CD4-positive, CD25-positive, alpha-beta regulatory T cell (primary cell): ENCODE results near the gene GTF3C4. TPM values are rescaled to one million over a fixed set of nuclear protein-coding genes. Genes with fewer than 3 reads are reported as not detected.

Experiments
- ATAC-seq, 2 donors: fragments of 150-1000 bp; cut with Tn5 transposase; one replicate each; pipeline ENCODE4 v1.10.0; 2021; ENCODE audit warnings: low read depth in 2 of 2, moderate number of reproducible peaks in 2 of 2, moderate library complexity in 1 of 2
- DNase-seq, 3 donors: peaks; one replicate each; pipeline versions ENCODE4 v3.0.0 to v3.0.0-alpha.2; 2012 to 2022; ENCODE audit warnings: mixed read lengths in 1 of 3
- H3K27ac ChIP-seq: one replicate; pipeline ENCODE4 v1.7.0; 2013; ENCODE audit warnings: mild to moderate bottlenecking, low read length; ENCODE audit not compliant: insufficient read depth, poor library complexity, severe bottlenecking
- H3K27me3 ChIP-seq: one replicate; pipeline ENCODE4 v1.7.0; 2013; ENCODE audit warnings: low read length; ENCODE audit not compliant: control insufficient read depth, insufficient read depth
- H3K36me3 ChIP-seq: one replicate; pipeline ENCODE4 v1.7.0; 2013; ENCODE audit warnings: mild to moderate bottlenecking, low read length, moderate library complexity; ENCODE audit not compliant: control insufficient read depth, insufficient read depth
- H3K4me1 ChIP-seq: 2 replicates; pipeline ENCODE4 v1.7.0; 2013; ENCODE audit warnings: mild to moderate bottlenecking, low read length; ENCODE audit not compliant: insufficient read depth, control insufficient read depth, poor library complexity, severe bottlenecking
- H3K4me3 ChIP-seq: one replicate; pipeline ENCODE4 v1.7.0; 2013; ENCODE audit warnings: low read depth, mild to moderate bottlenecking, low read length, moderate library complexity
- H3K9me3 ChIP-seq, 2 experiments: 1 replicate in 1 of 2; 2 replicates in 1 of 2; pipeline ENCODE4 v1.7.0; 2013; ENCODE audit warnings: low read length in 2 of 2, mild to moderate bottlenecking in 1 of 2, moderate library complexity in 1 of 2; ENCODE audit not compliant: control insufficient read depth in 2 of 2
- H3K27ac Mint-ChIP-seq, 3 donors: one replicate each; pipeline ENCODE4 v1.8.0; 2020 to 2022; ENCODE audit warnings: mild to moderate bottlenecking in 3 of 3, mixed read lengths in 3 of 3, moderate library complexity in 2 of 3
- H3K27me3 Mint-ChIP-seq: one replicate; pipeline ENCODE4 v1.8.0; 2022; ENCODE audit warnings: mild to moderate bottlenecking, mixed read lengths
- H3K36me3 Mint-ChIP-seq: one replicate; pipeline ENCODE4 v1.8.0; 2020; ENCODE audit warnings: mixed read lengths
- H3K4me1 Mint-ChIP-seq, 4 donors: one replicate each; pipeline ENCODE4 v1.8.0; 2020 to 2022; ENCODE audit warnings: mixed read lengths in 4 of 4, mild to moderate bottlenecking in 1 of 4
- H3K4me3 Mint-ChIP-seq, 4 donors: one replicate each; pipeline ENCODE4 v1.8.0; 2020 to 2022; ENCODE audit warnings: mild to moderate bottlenecking in 4 of 4, mixed read lengths in 4 of 4, moderate library complexity in 3 of 4
- H3K9me3 Mint-ChIP-seq, 7 donors: one replicate each; pipeline ENCODE4 v1.8.0; 2020 to 2022; ENCODE audit warnings: mixed read lengths in 7 of 7, mild to moderate bottlenecking in 3 of 7, moderate library complexity in 2 of 7
- polyA plus RNA-seq, 4 donors: library from polyadenylated mRNA; unstranded; fragments of 300-500 nt; fragmentation: Illumina TruSeq; gene quantifications; one replicate each; pipeline ENCODE4 v1.2.3, GENCODE V29; 2021
- total RNA-seq: library from RNA; stranded (reverse); gene quantifications from one replicate; pipeline ENCODE4 v1.2.3, GENCODE V29; 2022

The GTF3C4 gene
- total and polyA plus RNA-seq, 5 donors from 2014 or later = 2.8 to 10.2 (median 3.7) TPM

DNA sequence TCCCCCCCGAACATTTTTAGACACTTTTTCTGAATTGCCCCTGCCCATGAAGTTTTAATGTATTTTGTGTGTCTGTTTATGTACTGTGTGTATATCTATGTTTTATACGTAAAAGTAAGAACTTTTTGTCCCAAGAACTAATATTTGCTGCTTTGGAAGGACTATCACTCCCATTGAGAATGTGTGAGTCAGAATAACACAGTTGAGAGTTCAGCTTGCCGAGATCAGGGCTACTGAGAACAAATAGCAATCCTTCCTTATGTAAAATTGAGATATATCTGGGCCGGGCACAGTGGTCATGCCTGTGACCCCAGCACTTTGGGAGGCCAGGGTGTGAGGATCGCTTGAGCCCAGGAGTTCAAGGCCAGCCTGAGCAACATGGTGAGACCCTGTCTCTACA is 11.3 kb downstream of the GTF3C4 start:
- peaks cover 51% of the 10 kb centered on the region for H3K36me3 Mint-ChIP-seq
- no peaks in the 10 kb centered on the region for H3K27me3 Mint-ChIP-seq
- ATAC-seq = no peak
- Histone ChIP-seq H3K4me1 (peaks cover 9% of the 10 kb centered on the region), H3K27me3 (no peaks in the 10 kb centered on the region), H3K36me3 (peaks cover 61% of the 10 kb centered on the region), H3K27ac (no peak overlapping the region), H3K9me3 (no peaks in the 10 kb centered on the region), H3K4me3 (no peak overlapping the region)
- peaks cover 4 to 27% (median 20%) of the 10 kb centered on the region in 4 donors for H3K4me1 Mint-ChIP-seq
- H3K27ac Mint-ChIP-seq = no peak overlapping the region
- no peak overlapping the region for H3K4me3 Mint-ChIP-seq
- no peak for DNase-seq
- H3K9me3 Mint-ChIP-seq = no peaks in the 10 kb centered on the region

DNA sequence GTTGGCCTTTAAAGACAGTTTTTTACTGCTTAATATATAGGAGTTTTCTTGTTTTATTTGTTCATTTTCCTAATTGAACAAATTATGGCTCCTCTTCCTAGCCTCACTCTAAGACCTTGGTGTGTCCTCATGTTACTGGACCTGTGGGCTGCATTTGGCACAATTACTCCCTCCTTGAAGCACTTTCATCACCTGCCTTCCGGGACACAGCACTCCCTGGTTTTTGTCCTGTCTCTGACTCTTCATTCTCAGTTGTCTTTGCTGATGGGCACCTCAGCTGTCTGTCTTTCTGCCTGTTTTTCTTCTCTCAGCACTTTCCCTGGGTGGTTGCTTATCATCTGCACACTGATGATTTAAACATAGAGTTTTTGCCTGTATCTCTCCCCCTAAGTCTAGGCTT is 13.6 kb downstream of the GTF3C4 start:
- Mint-ChIP-seq H3K27me3 (no peaks in the 10 kb centered on the region), H3K9me3 (no peaks in the 10 kb centered on the region), H3K4me3 (no peak overlapping the region), H3K4me1 (peaks cover 4 to 24% (median 15%) of the 10 kb centered on the region in 4 donors), H3K36me3 (peaks cover 59% of the 10 kb centered on the region), H3K27ac (peak overlapping the region in 1 of 3 donors; percentile 21)
- DNase-seq = no peak
- no peaks in the 10 kb centered on the region for H3K27me3 ChIP-seq
- ATAC-seq = no peak
- peaks cover 9% of the 10 kb centered on the region for H3K4me1 ChIP-seq
- no peak overlapping the region for H3K4me3 ChIP-seq
- no peak overlapping the region for H3K27ac ChIP-seq
- peaks cover 69% of the 10 kb centered on the region for H3K36me3 ChIP-seq
- no peaks in the 10 kb centered on the region for H3K9me3 ChIP-seq

DNA sequence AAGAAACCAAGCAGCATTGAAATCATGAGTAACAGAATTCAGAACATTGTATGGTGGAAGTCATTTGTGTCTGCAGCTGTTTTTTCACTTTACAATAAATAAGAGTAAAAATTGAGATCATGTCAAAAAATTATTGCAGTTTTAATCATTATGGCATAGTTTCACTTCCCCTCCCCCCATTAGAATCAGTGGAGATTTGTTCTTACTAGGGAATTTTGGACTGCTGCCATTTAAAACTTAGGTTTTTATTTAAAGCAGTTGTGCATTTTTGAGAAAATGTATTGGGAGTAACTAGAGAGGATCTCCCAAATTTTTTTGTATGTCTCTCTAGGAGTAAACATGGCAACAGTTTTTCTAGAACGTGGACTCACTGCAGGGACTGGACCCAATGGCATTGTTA is 20.4 kb downstream of the GTF3C4 start:
- peaks cover 57% of the 10 kb centered on the region for H3K36me3 Mint-ChIP-seq
- H3K27me3 Mint-ChIP-seq = no peaks in the 10 kb centered on the region
- H3K27ac Mint-ChIP-seq = no peak overlapping the region
- DNase-seq (no peak), ATAC-seq (no peak)
- no peak overlapping the region for H3K4me3 Mint-ChIP-seq
- H3K36me3 ChIP-seq = peaks cover 55% of the 10 kb centered on the region
- no peaks in the 10 kb centered on the region for H3K27me3 ChIP-seq
- H3K4me1 Mint-ChIP-seq = peaks cover 0 to 7% (median 4%) of the 10 kb centered on the region in 4 donors
- H3K9me3 ChIP-seq = no peaks in the 10 kb centered on the region
- no peak overlapping the region for H3K4me3 ChIP-seq
- H3K27ac ChIP-seq = no peak overlapping the region
- no peaks in the 10 kb centered on the region for H3K4me1 ChIP-seq
- H3K9me3 Mint-ChIP-seq = peaks cover 0 to 6% (median 4%) of the 10 kb centered on the region in 7 donors

GRCh38 chr9:132694144-132694543 is 23.9 kb downstream of the GTF3C4 start:
- Mint-ChIP-seq H3K27me3 (no peaks in the 10 kb centered on the region), H3K4me3 (no peak overlapping the region), H3K36me3 (peaks cover 29% of the 10 kb centered on the region), H3K9me3 (peaks cover 4 to 32% (median 13%) of the 10 kb centered on the region in 7 donors), H3K4me1 (peaks cover 0 to 7% (median 4%) of the 10 kb centered on the region in 4 donors), H3K27ac (peak overlapping the region in 1 of 3 donors; percentile 65)
- DNase-seq (peak in 2 of 3 donors; percentile 8 to 56), ATAC-seq (peak; percentile 62 to 73)
- Histone ChIP-seq H3K4me3 (no peak overlapping the region), H3K27ac (no peak overlapping the region), H3K36me3 (peaks cover 23% of the 10 kb centered on the region), H3K27me3 (peaks cover 1% of the 10 kb centered on the region), H3K4me1 (no peaks in the 10 kb centered on the region), H3K9me3 (peaks cover 21 to 24% of the 10 kb centered on the region in 2 experiments)

DNA sequence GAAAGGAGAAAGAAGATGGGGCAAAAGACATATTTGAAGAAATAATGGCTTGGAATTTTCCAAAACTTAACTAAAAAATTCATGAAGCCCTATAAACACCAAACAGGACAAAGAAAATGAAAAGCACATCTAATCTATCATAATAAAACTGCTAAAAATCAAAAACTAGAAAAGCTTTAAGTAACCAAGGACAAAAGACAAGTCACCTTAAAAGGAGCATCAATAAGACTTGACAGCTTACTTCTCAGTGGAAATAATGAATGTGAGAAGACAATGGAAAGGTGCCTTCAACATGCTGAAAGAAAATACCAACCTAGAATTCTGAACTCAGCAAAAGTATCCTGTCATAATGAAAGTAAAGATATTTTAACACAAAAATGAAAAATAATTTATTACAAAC is 27.0 kb downstream of the GTF3C4 start:
- no peak for DNase-seq
- H3K9me3 ChIP-seq = peaks cover 21 to 24% of the 10 kb centered on the region in 2 experiments
- Mint-ChIP-seq H3K4me3 (no peak overlapping the region), H3K4me1 (peaks cover 0 to 5% (median 3%) of the 10 kb centered on the region in 4 donors), H3K27me3 (peaks cover 4% of the 10 kb centered on the region), H3K27ac (no peak overlapping the region), H3K9me3 (peaks cover 4 to 32% (median 13%) of the 10 kb centered on the region in 7 donors), H3K36me3 (peaks cover 7% of the 10 kb centered on the region)
- H3K27ac ChIP-seq = no peak overlapping the region
- peaks cover 2% of the 10 kb centered on the region for H3K27me3 ChIP-seq
- ATAC-seq = no peak
- no peak overlapping the region for H3K4me3 ChIP-seq
- H3K4me1 ChIP-seq = no peaks in the 10 kb centered on the region
- H3K36me3 ChIP-seq = no peaks in the 10 kb centered on the region

DNA sequence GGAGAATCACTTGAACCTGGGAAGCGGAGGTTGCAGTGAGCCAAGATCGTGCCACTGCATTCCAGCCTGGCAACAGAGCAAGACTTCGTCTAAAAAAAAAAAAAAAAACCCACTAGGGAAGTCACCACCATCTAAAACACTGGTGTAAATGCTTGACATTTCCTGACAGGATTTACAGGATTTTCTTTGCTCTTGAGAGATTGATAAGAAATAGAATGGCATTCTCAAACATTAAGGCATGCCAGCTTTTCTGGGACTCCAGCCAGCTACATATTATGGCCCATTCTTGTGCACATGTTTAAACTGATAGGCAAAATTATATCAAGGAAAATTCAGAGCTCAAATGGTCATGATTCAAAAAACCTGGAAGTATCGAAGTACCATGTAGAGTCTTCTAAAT is 28.7 kb downstream of the GTF3C4 start:
- Histone ChIP-seq H3K4me1 (no peaks in the 10 kb centered on the region), H3K9me3 (peaks cover 21 to 24% of the 10 kb centered on the region in 2 experiments), H3K4me3 (no peak overlapping the region), H3K27me3 (peaks cover 2% of the 10 kb centered on the region), H3K36me3 (no peaks in the 10 kb centered on the region), H3K27ac (no peak overlapping the region)
- DNase-seq (no peak), ATAC-seq (no peak)
- peaks cover 4 to 31% (median 13%) of the 10 kb centered on the region in 7 donors for H3K9me3 Mint-ChIP-seq
- peaks cover 0 to 4% (median 3%) of the 10 kb centered on the region in 4 donors for H3K4me1 Mint-ChIP-seq
- H3K4me3 Mint-ChIP-seq = no peak overlapping the region
- no peaks in the 10 kb centered on the region for H3K36me3 Mint-ChIP-seq
- no peak overlapping the region for H3K27ac Mint-ChIP-seq
- peaks cover 12% of the 10 kb centered on the region for H3K27me3 Mint-ChIP-seq

GRCh38 chr9:132699956-132700355 is 29.7 kb downstream of the GTF3C4 start:
- Mint-ChIP-seq H3K9me3 (peaks cover 4 to 29% (median 9%) of the 10 kb centered on the region in 7 donors), H3K4me3 (no peak overlapping the region), H3K27ac (no peak overlapping the region), H3K4me1 (peaks cover 0 to 4% (median 0%) of the 10 kb centered on the region in 4 donors), H3K27me3 (peaks cover 21% of the 10 kb centered on the region), H3K36me3 (no peaks in the 10 kb centered on the region)
- ATAC-seq (no peak), DNase-seq (no peak)
- no peaks in the 10 kb centered on the region for H3K36me3 ChIP-seq
- H3K27ac ChIP-seq = no peak overlapping the region
- no peak overlapping the region for H3K4me3 ChIP-seq
- peaks cover 21 to 24% of the 10 kb centered on the region in 2 experiments for H3K9me3 ChIP-seq
- H3K27me3 ChIP-seq = peaks cover 2% of the 10 kb centered on the region
- H3K4me1 ChIP-seq = no peaks in the 10 kb centered on the region

GRCh38 chr9:132702254-132702653 is 32.0 kb downstream of the GTF3C4 start:
- Mint-ChIP-seq H3K9me3 (peaks cover 0 to 14% (median 4%) of the 10 kb centered on the region in 7 donors), H3K27me3 (peaks cover 32% of the 10 kb centered on the region), H3K36me3 (no peaks in the 10 kb centered on the region), H3K4me3 (no peak overlapping the region), H3K4me1 (peaks cover 0 to 4% (median 0%) of the 10 kb centered on the region in 4 donors), H3K27ac (no peak overlapping the region)
- H3K4me1 ChIP-seq = no peaks in the 10 kb centered on the region
- no peak for ATAC-seq
- H3K27me3 ChIP-seq = peaks cover 2% of the 10 kb centered on the region
- DNase-seq = no peak
- no peak overlapping the region for H3K27ac ChIP-seq
- H3K4me3 ChIP-seq = no peak overlapping the region
- peaks cover 12 to 14% of the 10 kb centered on the region in 2 experiments for H3K9me3 ChIP-seq
- no peaks in the 10 kb centered on the region for H3K36me3 ChIP-seq
